Activated T-cell treated with anti-CD3 and anti-CD28 coated beads for 48 hours (primary cell): ENCODE measurements around the gene RAB17.

Experiments used
- DNase-seq: peaks from one replicate; pipeline ENCODE4 v3.0.0-alpha.2; 2020; ENCODE audit warnings: low read depth

RAB17 gene

DNA sequence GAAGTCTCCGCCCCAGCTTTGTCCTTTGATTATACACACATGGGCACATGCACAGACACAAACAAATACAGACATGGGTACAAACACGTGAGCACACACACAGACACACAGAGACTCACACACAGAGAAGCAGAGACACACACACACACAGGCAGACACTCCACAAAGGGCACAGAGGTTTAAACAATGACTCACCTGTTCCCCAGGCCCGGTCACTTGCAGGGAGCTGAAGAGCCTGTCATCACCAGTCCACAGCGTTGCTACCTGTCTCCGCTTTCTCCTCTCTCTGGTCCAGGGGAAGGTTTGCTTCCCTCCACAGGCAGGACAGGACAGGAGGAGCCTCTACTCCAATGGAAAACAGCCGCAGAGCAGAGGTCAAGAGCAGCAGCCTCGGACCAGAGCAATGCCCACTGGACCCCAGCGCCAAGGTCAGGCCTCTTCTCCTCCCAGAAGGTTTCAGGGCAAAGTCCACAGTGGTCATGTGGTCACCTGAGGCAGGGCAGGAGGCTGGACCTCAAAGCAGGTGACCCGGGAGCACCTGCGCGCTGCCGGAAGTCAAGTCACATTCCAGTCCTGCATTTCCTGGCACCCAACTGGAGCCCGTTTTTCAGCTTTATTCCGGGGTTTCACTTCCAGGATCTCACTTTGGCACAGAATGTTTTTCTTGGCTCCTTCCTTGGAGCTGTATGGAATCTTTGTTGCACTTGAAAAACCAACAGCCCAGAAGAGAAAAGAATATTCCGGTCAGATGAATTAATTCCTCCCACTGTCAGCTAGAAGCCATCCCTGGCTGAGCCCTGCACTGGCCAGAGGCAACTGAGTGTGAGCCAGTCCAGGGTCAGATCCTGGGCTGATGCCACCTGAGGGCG is at the start of gene RAB17:
RAB17 (minus strand) TSS at position 463 of the 869 bp plus-strand sequence. CDS start 4,580 bp downstream, outside the sequence.
- DNase-seq, result no peak

DNA sequence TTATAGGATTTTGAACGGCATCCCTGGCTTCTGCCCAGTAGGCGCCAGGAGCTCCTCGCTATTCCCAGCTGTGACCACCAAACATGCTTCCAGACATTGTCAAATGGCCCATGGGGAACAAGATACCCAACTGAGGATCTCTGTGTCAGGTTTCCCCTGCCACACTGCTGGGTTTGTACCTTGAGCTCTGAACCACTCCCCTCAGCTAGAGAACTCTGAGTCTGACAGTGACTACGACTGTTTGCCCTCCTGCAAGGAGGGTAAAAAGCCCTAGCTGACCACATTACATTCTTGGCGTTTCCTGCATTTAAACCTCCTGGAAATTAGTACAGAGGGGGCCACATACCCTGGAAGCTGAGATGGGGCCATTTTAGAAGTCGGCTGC is 49.3 kb upstream of the RAB17 start:
- no peak for DNase-seq

GRCh38 chr2:237639052-237639835 is 48.7 kb upstream of the RAB17 start:
- no peak for DNase-seq

- DNase-seq, result no peak
Observed at GRCh38 chr2:237638176-237638575, 47.6 kb upstream of the RAB17 start.

- no peak for DNase-seq
Observed at GRCh38 chr2:237637429-237638135, 47.0 kb upstream of the RAB17 start.

DNA sequence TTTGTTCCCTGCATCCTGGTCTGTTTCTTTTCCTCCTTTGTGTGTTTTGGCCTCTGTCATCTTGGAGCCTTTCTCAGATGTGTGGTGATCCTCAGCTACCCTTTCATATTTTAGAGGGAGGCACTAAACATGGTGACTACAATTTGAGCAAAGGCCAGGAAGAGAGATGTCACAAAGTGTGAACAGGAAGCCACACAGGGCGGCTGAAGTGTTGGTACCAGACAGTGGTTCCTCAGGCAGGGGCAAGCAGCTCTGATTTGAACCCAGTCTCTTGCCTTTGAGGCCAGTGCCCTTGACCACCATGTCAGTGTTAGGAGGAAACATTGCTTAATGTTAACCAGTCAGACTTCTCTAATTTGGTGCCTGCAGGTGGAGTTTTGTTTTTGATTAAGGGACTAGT is 46.0 kb upstream of the RAB17 start:
- no peak for DNase-seq

DNA sequence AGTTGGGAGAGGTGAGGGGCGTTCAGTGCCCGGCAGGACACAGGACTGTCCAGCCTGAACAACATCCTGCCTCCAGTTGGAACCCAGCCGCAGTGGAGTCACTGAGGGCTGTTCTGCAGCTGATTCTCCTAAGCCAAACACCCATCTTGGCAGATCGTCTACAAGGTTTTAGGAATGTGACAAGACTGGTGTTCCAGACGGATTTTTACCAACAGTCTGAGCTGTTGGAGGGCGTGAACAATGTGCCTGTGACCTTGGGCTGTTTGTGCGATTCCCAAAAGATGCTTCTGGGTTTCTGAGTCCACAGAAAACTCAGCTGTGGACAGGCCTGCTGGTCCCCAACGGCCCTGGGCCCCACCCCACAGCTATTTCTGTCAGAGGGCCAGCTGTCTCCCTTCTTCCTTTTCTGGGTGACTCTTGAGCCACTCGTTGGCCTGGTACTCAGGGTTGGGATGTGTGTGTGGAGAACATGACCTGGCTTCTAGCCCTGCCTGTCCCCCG is 42.6 kb upstream of the RAB17 start:
- DNase-seq, result no peak

DNA sequence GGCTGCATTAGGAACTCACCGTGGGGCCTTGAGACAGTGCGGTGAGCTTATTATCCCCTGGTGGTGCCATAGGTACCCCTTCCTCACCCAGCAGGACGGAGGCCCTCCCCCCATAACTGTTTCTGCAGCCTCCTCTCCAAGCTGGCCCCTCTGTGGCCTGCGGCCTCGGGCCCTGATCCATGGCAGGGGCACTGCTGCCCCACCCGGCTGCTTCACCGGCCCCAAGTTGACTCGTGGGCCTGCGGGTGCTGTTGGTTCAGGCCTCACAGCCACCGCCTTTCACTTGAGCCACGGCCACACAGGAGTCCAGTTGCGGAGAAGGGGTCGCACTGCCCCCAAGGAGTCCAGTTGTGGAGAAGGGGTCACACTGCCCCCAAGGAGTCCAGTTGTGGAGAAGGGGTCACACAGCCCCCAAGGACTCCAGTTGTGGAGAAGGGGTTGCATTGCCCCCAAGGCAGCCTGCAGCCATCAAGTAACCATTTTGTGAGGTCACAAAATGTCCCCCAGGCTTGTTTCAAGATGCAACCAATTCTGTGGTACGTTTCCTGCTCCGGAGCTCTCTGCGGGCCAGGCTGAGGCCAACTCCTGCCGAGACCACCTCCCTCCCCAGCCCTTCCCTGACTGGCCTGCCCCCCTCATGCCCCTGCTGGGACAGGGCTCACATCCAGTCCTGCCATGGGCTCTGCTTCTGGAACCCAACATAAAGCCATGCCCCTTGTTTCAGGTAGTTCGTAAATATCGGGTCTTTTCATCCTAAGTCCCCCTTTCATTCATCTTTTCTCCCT is 41.5 kb upstream of the RAB17 start:
- DNase-seq, result no peak

DNA sequence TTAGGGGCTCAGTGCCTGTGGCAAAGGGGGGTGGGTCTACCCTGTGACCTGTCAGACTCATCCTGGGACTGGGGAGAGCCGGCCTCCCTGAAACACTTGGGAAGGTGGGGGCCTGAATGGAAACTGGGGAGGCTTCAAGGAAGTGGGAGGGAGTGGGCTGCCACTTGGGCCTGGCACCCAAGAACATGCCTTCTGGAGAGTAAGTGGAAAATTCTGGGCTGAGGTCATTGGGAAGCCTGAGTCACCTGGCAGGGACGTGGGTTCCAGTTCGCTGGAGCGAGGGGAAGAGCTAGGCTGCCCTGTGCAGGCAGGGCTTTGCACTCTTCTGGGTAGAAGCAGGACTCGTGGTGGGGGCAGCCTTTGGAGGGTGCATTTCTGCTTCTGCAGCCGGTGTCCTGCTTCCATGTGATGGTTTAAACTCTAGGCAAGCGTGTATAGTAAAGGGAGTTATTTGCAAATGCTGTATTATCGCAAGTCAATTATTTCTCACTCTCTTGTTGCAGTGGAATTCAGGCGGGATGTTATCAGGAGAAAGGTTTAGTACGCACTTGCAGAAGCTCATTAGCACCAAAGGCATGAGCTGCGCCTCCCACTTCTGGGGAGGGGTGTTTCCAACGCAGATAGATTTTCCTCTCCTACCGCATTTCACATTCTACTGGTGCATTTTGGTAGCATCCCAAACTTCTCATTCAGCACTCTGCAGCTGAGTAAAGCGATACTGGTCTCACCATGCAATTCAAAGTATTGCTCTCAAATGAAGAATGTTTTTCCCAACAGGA is 40.7 kb upstream of the RAB17 start:
- DNase-seq, result no peak

DNA sequence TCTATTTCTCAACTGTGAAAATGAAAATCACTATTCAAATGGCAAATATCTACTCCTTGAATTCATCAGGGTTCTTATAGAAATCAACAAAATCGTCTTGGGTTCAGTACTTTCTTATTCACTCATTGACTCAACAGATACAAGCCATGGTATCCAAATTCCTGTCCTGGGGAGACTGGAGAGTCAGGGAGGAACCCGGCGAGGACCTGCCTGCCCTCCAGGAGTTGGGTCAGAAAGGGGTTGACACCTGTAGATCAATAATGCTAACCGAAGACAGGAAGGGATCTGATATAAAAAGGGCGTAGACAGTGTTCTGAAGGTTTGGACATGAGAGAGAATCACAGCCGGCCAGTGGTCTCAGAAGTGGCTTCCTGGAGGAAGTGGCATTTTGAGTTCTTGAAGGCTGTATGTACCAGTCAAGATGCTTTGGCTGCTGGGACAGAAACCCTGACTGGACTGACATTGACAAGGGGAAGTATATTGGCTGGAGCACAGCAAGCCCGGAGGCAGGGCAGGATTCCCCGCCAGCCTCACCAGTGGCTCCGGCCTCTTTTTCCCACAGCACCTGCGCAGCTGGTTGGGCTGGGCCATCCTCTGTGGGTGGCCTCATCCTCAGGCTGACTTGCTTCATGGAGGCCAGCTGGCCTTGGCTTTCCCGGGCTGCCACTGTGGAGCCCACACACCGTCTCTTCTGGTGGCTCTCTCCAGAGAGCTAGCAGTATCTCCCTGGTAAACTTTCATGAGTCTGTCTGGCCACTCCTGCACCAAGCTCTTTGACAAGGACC is 39.9 kb upstream of the RAB17 start:
- DNase-seq, result no peak

DNA sequence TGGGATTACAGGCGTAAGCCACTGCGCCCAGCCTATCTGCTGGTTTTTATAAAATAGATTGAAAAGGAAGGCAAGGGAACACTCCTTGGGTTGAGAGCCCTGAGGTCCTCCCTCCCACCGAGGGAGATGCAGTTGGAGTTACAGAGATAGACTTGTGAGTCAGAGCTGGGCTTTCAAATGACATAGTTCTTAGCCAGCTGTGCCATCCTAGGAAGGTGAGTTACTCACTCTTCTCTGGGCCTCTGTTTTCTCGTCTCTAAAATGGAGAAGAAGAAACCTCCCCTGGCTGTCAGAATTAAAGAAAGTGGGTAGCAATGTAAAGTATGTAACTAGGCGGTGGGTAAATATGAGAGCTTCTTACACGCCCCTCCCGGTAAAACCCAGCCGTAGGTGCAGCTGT is 39.2 kb upstream of the RAB17 start:
- DNase-seq, result no peak

GRCh38 chr2:237629188-237629534 is 38.6 kb upstream of the RAB17 start:
- DNase-seq, result no peak

DNA sequence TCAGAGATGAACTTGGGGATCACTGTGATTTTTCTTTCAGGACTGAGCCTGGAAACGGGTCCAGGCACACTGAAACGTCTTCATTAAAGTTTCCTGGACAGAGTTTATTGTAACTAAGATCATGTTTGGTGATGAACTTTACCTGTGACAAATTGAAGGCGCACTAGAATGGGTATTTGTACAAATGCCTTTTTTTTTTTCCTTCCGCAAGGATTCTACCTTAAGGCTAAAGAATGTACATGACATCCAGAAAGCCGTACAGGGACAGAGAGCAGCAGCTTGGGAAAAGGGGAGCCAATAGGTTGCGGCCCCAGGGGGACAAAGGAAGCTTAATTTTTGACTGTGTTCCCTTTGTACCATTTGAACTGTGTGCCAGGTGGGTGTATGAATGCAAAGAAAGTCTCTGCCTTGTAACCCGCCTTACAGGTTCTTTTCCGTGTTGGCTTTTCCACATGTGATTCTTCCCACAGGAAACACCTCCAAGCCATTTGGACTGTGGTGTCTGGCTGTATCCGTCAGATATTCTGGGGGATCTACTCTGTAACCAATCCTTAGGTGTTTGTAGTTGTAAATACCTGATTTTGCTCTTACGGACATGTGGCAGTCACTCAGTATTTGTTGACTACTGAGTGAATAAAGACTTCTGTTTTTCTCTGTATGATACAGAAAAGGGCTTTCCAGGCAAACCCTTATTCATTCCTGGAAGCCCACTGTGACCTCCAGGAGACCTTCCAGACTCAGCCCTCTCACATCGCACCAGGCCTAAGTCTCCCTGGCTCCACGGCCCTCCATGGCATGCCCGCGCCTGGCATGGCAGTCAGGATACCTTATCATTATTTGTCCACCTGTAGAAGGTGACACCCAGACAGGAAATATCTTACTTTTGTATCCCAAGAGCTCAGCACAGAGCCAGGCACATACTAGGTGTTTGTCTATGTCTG is 38.0 kb upstream of the RAB17 start:
- no peak for DNase-seq

DNA sequence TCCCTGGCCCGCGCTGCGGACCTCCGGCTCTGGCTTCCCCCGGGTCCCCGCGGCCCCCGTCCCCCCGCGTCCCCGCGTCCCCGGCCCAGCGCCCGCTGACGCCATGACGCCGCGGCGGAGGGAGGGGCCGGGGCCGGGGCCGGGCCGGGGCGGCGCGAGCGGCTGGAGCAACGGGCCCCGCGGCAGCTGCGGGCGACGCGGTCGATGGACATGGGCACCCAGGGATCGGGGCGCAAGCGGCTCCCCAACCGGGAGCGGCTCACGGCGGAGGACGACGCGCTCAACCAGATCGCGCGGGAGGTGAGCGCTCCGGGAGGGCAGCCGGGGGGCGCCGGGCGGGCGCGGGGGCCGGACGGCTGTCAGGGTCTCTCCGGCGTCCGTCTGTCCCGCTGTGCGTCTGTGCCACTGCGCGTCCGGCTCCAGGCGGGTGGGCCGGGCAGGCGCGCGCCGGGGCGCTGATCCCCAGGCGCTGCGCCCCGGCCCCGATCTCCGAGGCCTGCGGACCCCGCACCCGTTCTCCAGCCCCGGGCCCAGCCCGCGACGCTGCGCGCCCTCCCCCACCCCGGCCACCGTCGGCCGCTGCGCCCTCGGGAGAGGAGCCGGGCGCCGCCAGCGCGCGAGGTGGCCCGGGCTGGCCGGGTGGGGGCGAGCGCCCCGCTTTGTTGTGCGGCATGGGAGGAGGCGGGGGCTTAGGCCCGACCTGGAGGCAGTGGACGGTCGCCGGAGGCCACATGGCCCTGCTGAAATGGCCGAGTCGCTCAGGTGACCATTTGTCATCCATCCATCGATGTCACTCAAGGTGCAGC is 37.1 kb upstream of the RAB17 start, which contains the start of gene LRRFIP1:
LRRFIP1 (plus strand) TSS at position 147 of the 806 bp plus-strand sequence; CDS start at position 205, 58 bp downstream.
- DNase-seq, result no peak

- no peak for DNase-seq
Observed at GRCh38 chr2:237626813-237627440, 36.4 kb upstream of the RAB17 start.

DNA sequence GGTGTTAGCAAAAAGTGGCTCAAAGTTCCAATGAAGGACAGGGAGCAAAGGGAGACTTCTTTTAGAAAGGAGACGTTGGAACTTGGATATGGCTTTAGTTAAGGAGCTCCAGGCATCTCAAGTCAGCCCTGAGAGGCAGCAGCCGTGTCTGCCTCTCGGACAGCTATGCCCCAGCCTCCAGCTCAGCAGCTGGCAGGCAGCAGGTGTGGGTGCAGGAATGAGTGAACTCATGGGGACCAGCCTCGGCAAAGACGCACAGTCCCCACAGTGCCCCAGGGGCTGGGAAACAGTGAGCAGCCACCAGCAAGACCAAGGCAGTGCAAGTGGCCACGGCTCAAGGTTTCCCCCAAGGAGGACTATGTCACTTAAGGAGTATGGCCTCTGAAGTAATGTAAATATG is 35.2 kb upstream of the RAB17 start:
- DNase-seq, result no peak

DNA sequence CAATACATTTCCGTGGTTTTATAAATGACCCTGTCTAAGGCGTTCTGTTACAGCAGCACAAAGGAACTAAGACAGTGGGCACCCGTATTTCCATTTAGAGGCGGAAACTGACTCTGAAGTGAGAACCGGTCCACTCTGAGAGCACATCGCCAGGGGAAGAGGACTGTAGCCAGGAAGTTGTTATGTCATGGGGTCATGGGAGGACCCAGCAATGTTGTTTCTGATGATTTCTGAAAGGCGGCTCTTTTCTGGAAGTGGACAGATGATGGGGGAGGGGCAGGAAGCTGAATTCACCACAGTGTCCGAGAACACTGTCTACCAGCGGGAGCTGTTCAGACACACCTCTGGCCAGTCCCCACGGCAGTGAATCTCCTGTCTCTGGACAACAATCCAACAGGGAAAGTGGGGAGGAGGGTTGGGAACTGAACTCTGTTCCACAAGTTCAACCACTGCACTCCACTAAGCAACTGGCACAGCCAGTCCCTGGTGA is 34.7 kb upstream of the RAB17 start:
- no peak for DNase-seq
